A549 (cell line): Measurements from ENCODE around the gene SHBG. TPM values are rescaled to one million over a fixed set of nuclear protein-coding genes. Genes with fewer than 3 reads are reported as not detected.

Experiments
- ATAC-seq, 2 experiments: fragments of 200-7000 bp in 1 of 2; fragments of >200 bp in 1 of 2; cut with Nextera tagmentation in 1 of 2; cut with Tn5 transposase in 1 of 2; 3 replicates each; pipeline versions ENCODE4 v1.8.0 to v1.9.1; 2018 to 2020; ENCODE audit warnings: mild to moderate bottlenecking in 1 of 2, moderate library complexity in 1 of 2
- CTCF ChIA-PET: fragments of 300-600 bp; sonication (Branson Sonifier 250); formaldehyde crosslinking; extraction: SDS; loops from one replicate; lab custom pipeline; 2021; ENCODE audit warnings: antibody characterized with exemption, inconsistent platforms; lab: Yijun Ruan, JAX
- POLR2A ChIA-PET: fragments of 350-600 bp; formaldehyde crosslinking; extraction: SDS; loops from one replicate; lab custom pipeline; 2021; ENCODE audit warnings: antibody characterized with exemption, inconsistent platforms; lab: Yijun Ruan, JAX
- DNase-seq, 2 experiments: peaks; one replicate each; pipeline versions ENCODE4 v3.0.0 to v3.0.0-alpha.2; 2011 to 2016; ENCODE audit warnings: low read depth in 1 of 2, low spot score in 1 of 2
- FAIRE-seq: peaks from 2 replicates; lab custom pipeline; 2011; peaks lifted over from hg19 to GRCh38; lab: Jason Lieb, UNC
- H3K27ac ChIP-seq, 2 experiments: fragments of >200 bp; sonication (Bioruptor Twin); formaldehyde crosslinking; 3 replicates each; pipeline ENCODE4 v1.5.1; 2016 to 2017
- H3K4me1 ChIP-seq: fragments of >200 bp; sonication (Bioruptor Twin); formaldehyde crosslinking; 3 replicates; pipeline ENCODE4 v1.6.1; 2016
- H3K4me2 ChIP-seq: fragments of >200 bp; sonication (Bioruptor Twin); formaldehyde crosslinking; 3 replicates; pipeline ENCODE4 v1.6.1; 2016
- H3K4me3 ChIP-seq: fragments of >200 bp; sonication (Bioruptor Twin); formaldehyde crosslinking; 3 replicates; pipeline ENCODE4 v1.5.1; 2016
- H3K9me3 ChIP-seq: fragments of >200 bp; sonication (Bioruptor Twin); formaldehyde crosslinking; 3 replicates; pipeline ENCODE4 v1.6.1; 2016
- BHLHE40 ChIP-seq: IDR thresholded peaks from 2 replicates; pipeline ENCODE4 v1.6.1; 2012; ENCODE audit warnings: low read depth, low read length, inconsistent platforms
- CBX2 ChIP-seq: fragments of 200-600 bp; sonication (generic); IDR thresholded peaks from 2 replicates; pipeline ENCODE4 v1.6.1; 2016; ENCODE audit warnings: low read depth, mild to moderate bottlenecking, borderline replicate concordance
- EHF ChIP-seq: fragments of 250-450 bp; sonication (Bioruptor Pico); IDR thresholded peaks from 2 replicates; pipeline ENCODE4 v1.5.0; 2020; ENCODE audit warnings: mild to moderate bottlenecking
- EHMT2 ChIP-seq: fragments of 200-600 bp; sonication (generic); IDR thresholded peaks from 2 replicates; pipeline ENCODE4 v1.6.1; 2016; ENCODE audit warnings: antibody characterized with exemption, low read depth, mild to moderate bottlenecking, moderate library complexity
- ELK1 ChIP-seq: fragments of 150-350 bp; IDR thresholded peaks from 2 replicates; pipeline ENCODE4 v1.6.1; 2014; ENCODE audit warnings: low read depth, mild to moderate bottlenecking, low read length
- EP300 ChIP-seq, 2 experiments: fragments of >200 bp; sonication (Bioruptor Twin); formaldehyde crosslinking; IDR thresholded peaks; 2 replicates in 1 of 2; 3 replicates in 1 of 2; pipeline ENCODE4 v1.6.1; 2016 to 2017
- FOSL2 ChIP-seq, 2 experiments: fragments of 450-650 bp in 1 of 2; fragments of >200 bp in 1 of 2; sonication (Bioruptor Twin) in 1 of 2; formaldehyde crosslinking; IDR thresholded peaks; 2 replicates each; pipeline versions ENCODE4 v1.5.0 to v1.6.1; 2016 to 2020; ENCODE audit warnings: mild to moderate bottlenecking in 1 of 2, moderate library complexity in 1 of 2
- HDAC2 ChIP-seq: fragments of 200-600 bp; sonication (generic); IDR thresholded peaks from 2 replicates; pipeline ENCODE4 v1.6.1; 2016
- HES2 ChIP-seq: fragments of >200 bp; sonication (Bioruptor Twin); formaldehyde crosslinking; IDR thresholded peaks from 2 replicates; pipeline ENCODE4 v1.6.1; 2016
- HMGXB4 ChIP-seq: fragments of 250-450 bp; sonication (Bioruptor Pico); IDR thresholded peaks from 2 replicates; pipeline ENCODE4 v1.5.0; 2021; ENCODE audit warnings: mild to moderate bottlenecking, moderate library complexity, borderline replicate concordance
- HOXA7 ChIP-seq: fragments of 250-450 bp; sonication (Bioruptor Pico); IDR thresholded peaks from 2 replicates; pipeline ENCODE4 v1.5.0; 2020; ENCODE audit warnings: mild to moderate bottlenecking, moderate library complexity
- JUN ChIP-seq, 2 experiments: fragments of >200 bp; sonication (Bioruptor Twin); formaldehyde crosslinking; IDR thresholded peaks; 2 replicates in 1 of 2; 3 replicates in 1 of 2; pipeline ENCODE4 v1.6.1; 2016 to 2017
- KDM1A ChIP-seq: fragments of 200-600 bp; sonication (generic); IDR thresholded peaks from 2 replicates; pipeline ENCODE4 v1.6.1; 2016; ENCODE audit warnings: low read depth, mild to moderate bottlenecking
- MAFK ChIP-seq: fragments of 450-650 bp; IDR thresholded peaks from 2 replicates; pipeline ENCODE4 v1.6.1; 2014; ENCODE audit not compliant: partially characterized antibody
- MAZ ChIP-seq: fragments of 150-350 bp; IDR thresholded peaks from 2 replicates; pipeline ENCODE4 v1.6.1; 2014; ENCODE audit warnings: antibody characterized with exemption, low read depth, low read length, borderline replicate concordance
- PBX3 ChIP-seq: IDR thresholded peaks from 2 replicates; pipeline ENCODE4 v1.6.1; 2012
- PHF8 ChIP-seq: fragments of 200-600 bp; sonication (generic); IDR thresholded peaks from 2 replicates; pipeline ENCODE4 v1.6.1; 2016; ENCODE audit warnings: low read depth, mild to moderate bottlenecking, antibody characterized with exemption, moderate library complexity, borderline replicate concordance
- RAD21 ChIP-seq, 2 experiments: fragments of >200 bp in 1 of 2; sonication (Bioruptor Twin) in 1 of 2; formaldehyde crosslinking in 1 of 2; IDR thresholded peaks in 1 of 2; conservative IDR thresholded peaks in 1 of 2; 2 replicates in 1 of 2; 3 replicates in 1 of 2; pipeline ENCODE4 v1.6.1; 2012 to 2018; ENCODE audit warnings: inconsistent platforms in 1 of 2
- RFX5 ChIP-seq: fragments of 450-650 bp; IDR thresholded peaks from 2 replicates; pipeline ENCODE4 v1.7.1; 2014; ENCODE audit warnings: antibody characterized with exemption, mild to moderate bottlenecking, moderate library complexity
- RNF2 ChIP-seq: fragments of 200-600 bp; sonication (generic); IDR thresholded peaks from 2 replicates; pipeline ENCODE4 v1.6.1; 2016; ENCODE audit warnings: low read depth, mild to moderate bottlenecking, antibody characterized with exemption, moderate library complexity, borderline replicate concordance
- TFCP2L1 ChIP-seq: fragments of 250-450 bp; sonication (Bioruptor Pico); IDR thresholded peaks from 2 replicates; pipeline ENCODE4 v1.5.0; 2021; ENCODE audit warnings: mild to moderate bottlenecking
- ZNF302 ChIP-seq: fragments of 250-450 bp; sonication (Bioruptor Pico); IDR thresholded peaks from 2 replicates; pipeline ENCODE4 v1.9.0; 2021; ENCODE audit warnings: inconsistent platforms, mild to moderate bottlenecking, moderate library complexity
- ZSCAN20 ChIP-seq: fragments of 250-450 bp; sonication (Bioruptor Pico); IDR thresholded peaks from 2 replicates; pipeline ENCODE4 v1.8.0; 2022; ENCODE audit warnings: mild to moderate bottlenecking, moderate library complexity
- WGBS: methylation state at CpG from one replicate; pipeline ENCODE4 v1.1.6; 2017; ENCODE audit errors: missing lambda C conversion rate; 5-methylcytosine and 5-hydroxymethylcytosine counted together
- polyA plus RNA-seq, 4 experiments: library from polyadenylated mRNA; depleted of rRNA in 3 of 4; stranded (reverse); fragments of >200 nt; fragmentation: RNase III in 1 of 4; extraction: RNeasy Plus Mini Kit Qiagen cat#74134 plus additional on column Dnase treatment in 1 of 4; gene quantifications; 2 replicates in 3 of 4; 3 replicates in 1 of 4; pipeline ENCODE4 v1.2.3, GENCODE V29; 2011 to 2017

The SHBG gene
- polyA plus RNA-seq, 2 of the 4 experiments (the other 2 are of a cell fraction), result 0.31 to 0.63 TPM

GRCh38 chr17:7654832-7655540, 25.1 kb downstream of the SHBG start:
- CTCF ChIA-PET, result interaction anchor here (0.6 to 7.0 kb wide), 13 partner anchors 8 to 299 kb away, joined by 3 to 66 read pairs (median 4); partner anchors contain the start of genes FXR2, SOX15, TP53 and WRAP53

GRCh38 chr17:7655541-7655840, 25.6 kb downstream of the SHBG start:
- H3K9me3 ChIP-seq, result no peaks in the 10 kb centered on the region
- H3K4me2 ChIP-seq, result no peak overlapping the region
- no peak overlapping the region for H3K4me3 ChIP-seq
- FAIRE-seq (no peak), DNase-seq (no peak), ATAC-seq (no peak)
- peaks cover 11% of the 10 kb centered on the region; the same call in 1 of the 3 replicates for H3K4me1 ChIP-seq
- TF ChIP-seq PHF8, result no peak
- TF ChIP-seq CBX2, result no peak
- no peak for TF ChIP-seq RNF2
- TF ChIP-seq PBX3, result no peak
- no peak for TF ChIP-seq HOXA7 (CRISPR knock-in tag)
- TF ChIP-seq TFCP2L1 (CRISPR knock-in tag), result no peak
- no peak for TF ChIP-seq MAZ
- TF ChIP-seq BHLHE40, result no peak
- no peak for TF ChIP-seq HDAC2
- TF ChIP-seq JUN (IDR thresholded peaks at IDR 0.05), result no peak
- TF ChIP-seq ZNF302 (CRISPR knock-in tag), result no peak
- TF ChIP-seq FOSL2 (IDR thresholded peaks at IDR 0.05), result no peak
- no peak for TF ChIP-seq FOSL2 (CRISPR knock-in tag; IDR thresholded peaks at IDR 0.05)
- TF ChIP-seq HMGXB4, result no peak
- TF ChIP-seq RFX5, result no peak
- TF ChIP-seq RAD21 (conservative IDR thresholded peaks at IDR 0.05 in 1 of 2, IDR thresholded peaks at IDR 0.05 in 1 of 2), result no peak
- no peak for TF ChIP-seq ELK1
- CTCF ChIA-PET, result interaction anchor here (0.6 to 7.0 kb wide), 10 partner anchors 9 to 300 kb away, joined by 3 to 66 read pairs (median 4); partner anchors contain the start of genes FXR2, SOX15, TP53 and WRAP53
- no peak overlapping the region for H3K27ac ChIP-seq
- POLR2A ChIA-PET, result no interaction called here
- 88% methylated on average over 17 of the region's 17 CpGs for WGBS

More at GRCh38 chr17:7654832-7655540, 25.1 kb downstream of the SHBG start:
- no peak overlapping the region for H3K4me3 ChIP-seq
- no peak for ATAC-seq
- 70% methylated on average over 16 of the region's 16 CpGs for WGBS
- POLR2A ChIA-PET, result no interaction called here
- no peak for TF ChIP-seq FOSL2 (IDR thresholded peaks at IDR 0.05)
- no peak for TF ChIP-seq FOSL2 (CRISPR knock-in tag; IDR thresholded peaks at IDR 0.05)
- TF ChIP-seq HDAC2, result no peak
- no peak for TF ChIP-seq ZSCAN20 (CRISPR knock-in tag)
- TF ChIP-seq MAFK, result no peak
- no peak for TF ChIP-seq JUN (IDR thresholded peaks at IDR 0.05)
- no peak for TF ChIP-seq EHMT2
- TF ChIP-seq MAZ, result no peak
- TF ChIP-seq EP300 (IDR thresholded peaks at IDR 0.05), result no peak
- TF ChIP-seq PHF8, result no peak
- no peak for TF ChIP-seq EHF (CRISPR knock-in tag)
- TF ChIP-seq KDM1A, result no peak
- TF ChIP-seq HES2, result no peak
- no peak for TF ChIP-seq HMGXB4
- TF ChIP-seq, all 56 proteins: peak for 0
- Histone ChIP-seq H3K27ac (no peak overlapping the region), H3K4me2 (no peak overlapping the region), H3K4me1 (peaks cover 16% of the 10 kb centered on the region; the same call in 1 of the 3 replicates), H3K9me3 (no peaks in the 10 kb centered on the region)
- no peak for DNase-seq
- no peak for FAIRE-seq
